Adrenal gland (tissue), 12 donors: ENCODE data around the gene BEND3. TPM values are rescaled to one million over a fixed set of nuclear protein-coding genes. Genes with fewer than 3 reads are reported as not detected.

Experiments used
- DNase-seq, 7 donors: peaks; one replicate each; pipeline ENCODE4 v3.0.0-alpha.2; 2019 to 2020
- H3K27ac ChIP-seq, 5 donors: fragments of 200-600 bp; sonication (generic) in 4 of 5; 1 replicate in 3 of 5; 2 replicates in 2 of 5; pipeline versions ENCODE4 v1.5.1 to v1.8.0; 2016 to 2020; ENCODE audit warnings: mild to moderate bottlenecking in 1 of 5
- H3K27me3 ChIP-seq: fragments of 200-600 bp; 2 replicates; pipeline ENCODE4 v1.8.0; 2021
- H3K36me3 ChIP-seq, 2 donors: fragments of 200-600 bp; replicated peaks in 1 of 2; 1 replicate in 1 of 2; 2 replicates in 1 of 2; pipeline versions ENCODE4 v1.5.1 to v1.8.0; 2018 to 2022
- H3K4me1 ChIP-seq, 2 donors: fragments of 200-600 bp; replicated peaks in 1 of 2; 1 replicate in 1 of 2; 2 replicates in 1 of 2; pipeline versions ENCODE4 v1.5.1 to v1.8.0; 2018 to 2021
- H3K4me3 ChIP-seq, 4 donors: fragments of 200-600 bp; sonication (generic) in 3 of 4; one replicate each; pipeline ENCODE4 v1.5.1; 2016 to 2018
- H3K9me3 ChIP-seq, 3 donors: fragments of 200-600 bp; sonication (generic) in 1 of 3; replicated peaks in 1 of 3; 1 replicate in 2 of 3; 2 replicates in 1 of 3; pipeline versions ENCODE4 v1.5.1 to v1.8.0; 2016 to 2021
- POLR2A ChIP-seq, 2 donors: fragments of 450-650 bp; IDR thresholded peaks; one replicate each; pipeline ENCODE4 v1.6.1; 2017; ENCODE audit warnings: antibody characterized with exemption in 2 of 2, mild to moderate bottlenecking in 2 of 2, moderate library complexity in 1 of 2
- WGBS, 4 donors: extraction: QIAGEN DNeasy Blood & Tissue Kit in 2 of 4; methylation state at CpG; one replicate each; pipeline versions ENCODE4 v1.1.5 to v1.1.7; 2013 to 2017; 5-methylcytosine and 5-hydroxymethylcytosine counted together
- intact Hi-C, 2 donors: fragments of 100-400 bp; cut with DNase I; formaldehyde crosslinking; loops; one replicate each; pipeline versions ENCODE4 v1.14.1 to v1.15.0; 2022 to 2023
- polyA plus RNA-seq, 3 donors: library from polyadenylated mRNA; stranded (reverse); fragments of 200-250 nt in 2 of 3; fragments of 350-450 nt in 1 of 3; fragmentation: Illumina TruSeq in 1 of 3; extraction: RNeasy Lipid Tissue Mini Kit (QIAGEN cat#74804) in 1 of 3; gene quantifications; one replicate each; pipeline ENCODE4 v1.2.3, GENCODE V29; 2013 to 2014
- small RNA-seq, 2 donors: library from RNA; depleted of rRNA; stranded (forward); fragments of <200 nt; gene quantifications; one replicate each; pipeline ENCODE3, GENCODE V24; 2016
- total RNA-seq, 9 donors: library from RNA; depleted of rRNA in 4 of 9; stranded (reverse); fragments of >200 nt in 4 of 9; fragments of 120-200 nt in 1 of 9; fragmentation: NEBNext Ultra II Directional in 1 of 9; extraction: Animal tissue kit (Norgen Biotek cat#: 25700) in 1 of 9; gene quantifications; one replicate each; pipeline versions ENCODE4 v1.1.0 to v1.2.4, GENCODE V29; 2013 to 2023
- TF ChIP-seq, protein P1 (sequence below), 6 experiments: fragments of 450-650 bp in 4 of 6; fragments of 200-600 bp in 2 of 6; sonication (generic) in 1 of 6; IDR thresholded peaks; 1 replicate in 5 of 6; 2 replicates in 1 of 6; pipeline versions ENCODE4 v1.5.1 to v1.8.0; 2016 to 2021; ENCODE audit warnings: antibody characterized with exemption in 6 of 6, mild to moderate bottlenecking in 2 of 6, moderate library complexity in 1 of 6
- donor health status: healthy with polysubstance abuse.
- donor health status: Bipolar disorder and iron deficiency.
- donor health status: DM: yes; HTN: yes; CAD: no.
- donor health status: DM: no; HTN: no; CAD: no.
- donor health status: DM: no; HTN: no; CAD: no.
- donor health status: DM: yes; HTN: yes; CAD: no.

Gene BEND3
- total and polyA plus RNA-seq, 12 donors: 0.64 to 3.5 (median 1.9) TPM

DNA sequence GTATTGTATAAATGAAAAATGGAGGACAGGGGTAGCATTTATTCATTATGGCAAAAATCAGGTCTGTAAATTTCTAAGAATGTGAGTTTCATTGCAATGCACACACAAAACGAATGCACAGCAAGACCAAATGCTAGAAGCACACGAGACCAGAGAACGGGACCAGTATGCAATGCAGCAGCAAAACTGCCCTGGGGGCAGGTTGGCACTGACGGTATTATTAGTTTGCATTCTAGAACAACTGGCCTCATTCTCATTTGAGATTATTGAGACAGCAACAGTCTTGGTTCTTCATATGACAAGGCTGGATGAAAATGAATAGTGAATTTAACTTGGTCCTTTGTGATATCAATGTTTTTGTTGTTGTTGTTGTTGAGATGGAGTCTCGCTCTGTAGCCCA, 96.3 kb downstream of the BEND3 start:
- 90 to 96% (median 93%) methylated on average over 5 of the region's 5 CpGs for WGBS, 4 donors
- Histone ChIP-seq H3K36me3 (no peaks in the 10 kb centered on the region), H3K27me3 (no peaks in the 10 kb centered on the region), H3K9me3 (no peaks in the 10 kb centered on the region), H3K4me3 (no peak overlapping the region), H3K27ac (no peak overlapping the region), H3K4me1 (peaks cover 14 to 16% of the 10 kb centered on the region in 2 donors)
- DNase-seq: no peak
- intact Hi-C loops: no loop called here
- TF ChIP-seq POLR2A (IDR thresholded peaks at IDR 0.05): no peak
- TF ChIP-seq, protein P1, sequence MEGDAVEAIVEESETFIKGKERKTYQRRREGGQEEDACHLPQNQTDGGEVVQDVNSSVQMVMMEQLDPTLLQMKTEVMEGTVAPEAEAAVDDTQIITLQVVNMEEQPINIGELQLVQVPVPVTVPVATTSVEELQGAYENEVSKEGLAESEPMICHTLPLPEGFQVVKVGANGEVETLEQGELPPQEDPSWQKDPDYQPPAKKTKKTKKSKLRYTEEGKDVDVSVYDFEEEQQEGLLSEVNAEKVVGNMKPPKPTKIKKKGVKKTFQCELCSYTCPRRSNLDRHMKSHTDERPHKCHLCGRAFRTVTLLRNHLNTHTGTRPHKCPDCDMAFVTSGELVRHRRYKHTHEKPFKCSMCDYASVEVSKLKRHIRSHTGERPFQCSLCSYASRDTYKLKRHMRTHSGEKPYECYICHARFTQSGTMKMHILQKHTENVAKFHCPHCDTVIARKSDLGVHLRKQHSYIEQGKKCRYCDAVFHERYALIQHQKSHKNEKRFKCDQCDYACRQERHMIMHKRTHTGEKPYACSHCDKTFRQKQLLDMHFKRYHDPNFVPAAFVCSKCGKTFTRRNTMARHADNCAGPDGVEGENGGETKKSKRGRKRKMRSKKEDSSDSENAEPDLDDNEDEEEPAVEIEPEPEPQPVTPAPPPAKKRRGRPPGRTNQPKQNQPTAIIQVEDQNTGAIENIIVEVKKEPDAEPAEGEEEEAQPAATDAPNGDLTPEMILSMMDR (IDR thresholded peaks at IDR 0.05): no peak

Small RNAs within 50 kb of the gene (small RNA-seq; reads per million reads assigned to genes)
- 0 reads per million in 2 donors for gene RNU6-1299P

Other genes with a start within 250 kb of the BEND3 start
- 10 to 100 TPM in 4 of 9 donors, 1 to 10 TPM in 3, under 1 TPM in 1, not detected in 1; 0.97 to 57.5 (median 13.8) TPM for gene CD24, start 140.8 kb downstream of the BEND3 start, total RNA-seq
- 10 to 100 TPM in 2 of 3 donors, 1 to 10 TPM in 1; 8.5 to 47.0 (median 40.4) TPM for gene CD24, start 140.8 kb downstream of the BEND3 start, polyA plus RNA-seq
- 10 to 100 TPM; 15.0 to 65.4 (median 32.1) TPM for gene MTRES1, start 87.3 kb downstream of the BEND3 start, total RNA-seq
- 10 to 100 TPM; 69.7 to 95.3 (median 73.5) TPM for gene MTRES1, start 87.3 kb downstream of the BEND3 start, polyA plus RNA-seq